Type B pancreatic cell (in vitro differentiated cells): ENCODE data around the gene REC8. TPM values are rescaled to one million over a fixed set of nuclear protein-coding genes. Genes with fewer than 3 reads are reported as not detected.
A peak's percentile ranks its signal among the peaks of the same experiment; 100 is the strongest.
"Not testable (repeated sequence)": the region's sequence is repeated elsewhere in the genome, so short reads cannot be mapped to it uniquely, and the experiment has no call there.

Experiments
- DNase-seq: peaks from one replicate; pipeline ENCODE4 v3.0.0; 2021; ENCODE audit warnings: mixed read lengths; ENCODE audit not compliant: unreplicated experiment; ENCODE audit errors: extremely low spot score
- H3K27ac Mint-ChIP-seq: 2 replicates; pipeline ENCODE4 v1.8.0; 2021; ENCODE audit warnings: mild to moderate bottlenecking, mixed read lengths
- H3K27me3 Mint-ChIP-seq: 2 replicates; pipeline ENCODE4 v1.8.0; 2021; ENCODE audit warnings: mixed read lengths
- H3K36me3 Mint-ChIP-seq: 2 replicates; pipeline ENCODE4 v1.8.0; 2021; ENCODE audit warnings: mixed read lengths
- H3K4me1 Mint-ChIP-seq: one replicate; pipeline ENCODE4 v1.8.0; 2021; ENCODE audit warnings: mixed read lengths; ENCODE audit not compliant: unreplicated experiment
- H3K4me3 Mint-ChIP-seq: 2 replicates; pipeline ENCODE4 v1.8.0; 2021; ENCODE audit warnings: mild to moderate bottlenecking, mixed read lengths
- H3K9me3 Mint-ChIP-seq: 2 replicates; pipeline ENCODE4 v1.8.0; 2021; ENCODE audit warnings: mixed read lengths
- total RNA-seq: library from RNA; stranded (reverse); gene quantifications from 2 replicates; pipeline ENCODE4 v1.2.1, GENCODE V29; 2021; ENCODE audit warnings: low replicate concordance
- TF ChIP-seq, protein P1 (sequence below): fragments of 200-600 bp; sonication (generic); conservative IDR thresholded peaks from 2 replicates; pipeline ENCODE4 v1.5.0; 2021; ENCODE audit warnings: antibody characterized with exemption, mild to moderate bottlenecking

REC8 gene
- total RNA-seq, 1 donor from 2014 or later, result 221 TPM

- Mint-ChIP-seq H3K4me1 (peaks cover 27% of the 10 kb centered on the region), H3K9me3 (no peaks in the 10 kb centered on the region), H3K36me3 (peaks cover 20% of the 10 kb centered on the region), H3K27ac (peak within 1 kb of the TSS; percentile 99), H3K4me3 (peak within 1 kb of the TSS; percentile 97), H3K27me3 (no peaks in the 10 kb centered on the region)
- peak; percentile 94 for DNase-seq
- TF ChIP-seq, protein P1, sequence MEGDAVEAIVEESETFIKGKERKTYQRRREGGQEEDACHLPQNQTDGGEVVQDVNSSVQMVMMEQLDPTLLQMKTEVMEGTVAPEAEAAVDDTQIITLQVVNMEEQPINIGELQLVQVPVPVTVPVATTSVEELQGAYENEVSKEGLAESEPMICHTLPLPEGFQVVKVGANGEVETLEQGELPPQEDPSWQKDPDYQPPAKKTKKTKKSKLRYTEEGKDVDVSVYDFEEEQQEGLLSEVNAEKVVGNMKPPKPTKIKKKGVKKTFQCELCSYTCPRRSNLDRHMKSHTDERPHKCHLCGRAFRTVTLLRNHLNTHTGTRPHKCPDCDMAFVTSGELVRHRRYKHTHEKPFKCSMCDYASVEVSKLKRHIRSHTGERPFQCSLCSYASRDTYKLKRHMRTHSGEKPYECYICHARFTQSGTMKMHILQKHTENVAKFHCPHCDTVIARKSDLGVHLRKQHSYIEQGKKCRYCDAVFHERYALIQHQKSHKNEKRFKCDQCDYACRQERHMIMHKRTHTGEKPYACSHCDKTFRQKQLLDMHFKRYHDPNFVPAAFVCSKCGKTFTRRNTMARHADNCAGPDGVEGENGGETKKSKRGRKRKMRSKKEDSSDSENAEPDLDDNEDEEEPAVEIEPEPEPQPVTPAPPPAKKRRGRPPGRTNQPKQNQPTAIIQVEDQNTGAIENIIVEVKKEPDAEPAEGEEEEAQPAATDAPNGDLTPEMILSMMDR, result no peak
These were observed 41.3 kb downstream of the REC8 start, which contains the start of gene CHMP4A for GRCh38 chr14:24212924-24213865. Gene CHMP4A, minus strand, starts transcription at chr14:24213488. Its CDS starts 49 bp downstream, at chr14:24213439.

GRCh38 chr14:24213866-24214662 lies 42.2 kb downstream of the REC8 start:
- H3K36me3 Mint-ChIP-seq, result peaks cover 22% of the 10 kb centered on the region
- H3K27me3 Mint-ChIP-seq, result no peaks in the 10 kb centered on the region
- peaks cover 27% of the 10 kb centered on the region for H3K4me1 Mint-ChIP-seq
- TF ChIP-seq, protein P1, result no peak
- no peaks in the 10 kb centered on the region for H3K9me3 Mint-ChIP-seq
- H3K4me3 Mint-ChIP-seq, result peak overlapping the region; percentile 97
- H3K27ac Mint-ChIP-seq, result peak overlapping the region; percentile 99
- DNase-seq, result no peak

GRCh38 chr14:24215495-24216344 lies 43.8 kb downstream of the REC8 start, which contains the start of gene MDP1:
Gene MDP1, minus strand, starts transcription at chr14:24216066. Its CDS starts 111 bp downstream, at chr14:24215955.
- Mint-ChIP-seq H3K4me1 (peaks cover 27% of the 10 kb centered on the region), H3K4me3 (peak within 1 kb of the TSS; percentile 96), H3K9me3 (no peaks in the 10 kb centered on the region), H3K27me3 (no peaks in the 10 kb centered on the region), H3K36me3 (peaks cover 14% of the 10 kb centered on the region), H3K27ac (peak within 1 kb of the TSS; percentile 88)
- TF ChIP-seq, protein P1, result peak; percentile 64
- DNase-seq, result peak; percentile 79

DNA sequence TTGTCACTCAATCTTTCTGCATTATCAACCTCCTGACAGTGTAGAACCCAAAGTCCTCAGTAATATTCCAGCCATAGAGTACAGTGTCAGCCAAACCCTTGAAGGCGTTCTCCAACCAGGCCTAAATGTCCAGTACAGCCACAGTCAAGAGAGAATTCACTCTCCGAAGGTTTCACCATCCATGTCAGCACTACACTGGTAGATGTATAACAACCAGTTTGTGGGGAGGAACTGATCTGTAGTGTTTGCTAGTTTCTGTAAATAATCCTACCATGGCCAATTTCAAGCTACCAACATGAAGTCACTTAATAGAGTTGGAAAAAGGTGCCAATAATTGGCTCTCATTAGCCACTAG lies 44.4 kb downstream of the REC8 start:
- Mint-ChIP-seq H3K4me1 (peaks cover 27% of the 10 kb centered on the region), H3K36me3 (peaks cover 14% of the 10 kb centered on the region)
- TF ChIP-seq, protein P1, result no peak

DNA sequence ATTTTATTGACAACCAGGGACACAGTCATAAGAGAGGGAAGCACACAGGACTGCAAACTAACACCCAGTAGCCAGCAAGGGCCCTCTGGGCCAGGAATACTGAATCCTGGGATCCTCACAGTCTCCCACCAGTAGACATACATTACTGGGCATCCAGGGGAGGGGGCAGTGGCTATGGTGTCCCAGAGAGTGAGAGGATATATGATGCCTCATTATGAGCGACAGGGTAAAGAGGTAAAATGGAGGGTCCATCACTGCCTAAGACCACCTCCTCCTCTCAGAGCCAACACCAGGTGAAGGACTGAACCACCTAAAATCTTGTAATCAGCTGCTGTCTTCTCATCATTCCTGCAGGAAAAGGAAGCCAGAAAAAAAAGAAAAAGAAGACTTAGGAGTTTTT lies 45.0 kb downstream of the REC8 start:
- not testable (repeated sequence) for H3K9me3 Mint-ChIP-seq, H3K4me3 Mint-ChIP-seq, H3K27ac Mint-ChIP-seq, DNase-seq, H3K27me3 Mint-ChIP-seq
- Mint-ChIP-seq H3K4me1 (peaks cover 22% of the 10 kb centered on the region), H3K36me3 (peaks cover 14% of the 10 kb centered on the region)

More for the DNA sequence above, 44.4 kb downstream of the REC8 start:
- H3K27ac Mint-ChIP-seq, result peak overlapping the region; percentile 88
- peak overlapping the region; percentile 96 for H3K4me3 Mint-ChIP-seq
- DNase-seq, result no peak
- no peaks in the 10 kb centered on the region for H3K27me3 Mint-ChIP-seq
- no peaks in the 10 kb centered on the region for H3K9me3 Mint-ChIP-seq
